Astrocyte (in vitro differentiated cells and primary cell): ENCODE results near the gene CDKAL1. TPM values are rescaled to one million over a fixed set of nuclear protein-coding genes. Genes with fewer than 3 reads are reported as not detected.

Experiments used
- DNase-seq: peaks from one replicate; pipeline ENCODE4 v3.0.0-alpha.2; 2010; ENCODE audit warnings: low read depth
- FAIRE-seq: peaks from 2 replicates; lab custom pipeline; 2011; peaks lifted over from hg19 to GRCh38; lab: Jason Lieb, UNC
- H2AFZ ChIP-seq: 2 replicates; pipeline ENCODE4 v1.6.0; 2012; ENCODE audit warnings: low read depth, low read length, inconsistent platforms
- H3K27ac ChIP-seq: 2 replicates; pipeline ENCODE4 v1.5.1; 2011; ENCODE audit warnings: low read depth, low read length, inconsistent platforms
- H3K27me3 ChIP-seq: 2 replicates; pipeline ENCODE4 v1.6.0; 2011; ENCODE audit warnings: low read length, inconsistent platforms; ENCODE audit not compliant: insufficient read depth
- H3K36me3 ChIP-seq: 2 replicates; pipeline ENCODE4 v1.5.1; 2011; ENCODE audit warnings: low read length, inconsistent platforms; ENCODE audit not compliant: insufficient read depth
- H3K4me1 ChIP-seq: 2 replicates; pipeline ENCODE4 v1.5.1; 2011; ENCODE audit warnings: low read length, inconsistent platforms; ENCODE audit not compliant: insufficient read depth
- H3K4me2 ChIP-seq: 2 replicates; pipeline ENCODE4 v1.6.0; 2012; ENCODE audit warnings: low read length, inconsistent platforms
- H3K4me3 ChIP-seq: 2 replicates; pipeline ENCODE4 v1.5.1; 2011; ENCODE audit warnings: low read depth, mild to moderate bottlenecking, low read length, inconsistent platforms; ENCODE audit not compliant: insufficient read depth
- H3K79me2 ChIP-seq: 2 replicates; pipeline ENCODE4 v1.6.0; 2012; ENCODE audit warnings: mild to moderate bottlenecking, low read length, inconsistent platforms; ENCODE audit not compliant: insufficient read depth
- H3K9ac ChIP-seq: 2 replicates; pipeline ENCODE4 v1.6.0; 2012; ENCODE audit warnings: mild to moderate bottlenecking, low read length, inconsistent platforms
- H3K9me3 ChIP-seq: 2 replicates; pipeline ENCODE4 v1.5.1; 2012; ENCODE audit warnings: low read depth, mild to moderate bottlenecking, low read length, inconsistent platforms; ENCODE audit not compliant: insufficient read depth
- H4K20me1 ChIP-seq: 2 replicates; pipeline ENCODE4 v1.6.0; 2012; ENCODE audit warnings: low read length, inconsistent platforms; ENCODE audit not compliant: insufficient read depth
- H3K27ac Mint-ChIP-seq: one replicate; pipeline ENCODE4 v1.8.0; 2021; ENCODE audit warnings: mild to moderate bottlenecking, mixed read lengths; ENCODE audit not compliant: unreplicated experiment
- H3K27me3 Mint-ChIP-seq: one replicate; pipeline ENCODE4 v1.8.0; 2021; ENCODE audit warnings: low read depth, mixed read lengths; ENCODE audit not compliant: unreplicated experiment
- H3K36me3 Mint-ChIP-seq: one replicate; pipeline ENCODE4 v1.8.0; 2021; ENCODE audit warnings: low read depth, mixed read lengths; ENCODE audit not compliant: unreplicated experiment
- H3K4me1 Mint-ChIP-seq: one replicate; pipeline ENCODE4 v1.8.0; 2021; ENCODE audit warnings: low read depth, mixed read lengths; ENCODE audit not compliant: unreplicated experiment
- H3K4me3 Mint-ChIP-seq: one replicate; pipeline ENCODE4 v1.8.0; 2021; ENCODE audit warnings: mild to moderate bottlenecking, moderate library complexity, mixed read lengths; ENCODE audit not compliant: unreplicated experiment
- H3K9me3 Mint-ChIP-seq: one replicate; pipeline ENCODE4 v1.8.0; 2021; ENCODE audit warnings: mild to moderate bottlenecking, mixed read lengths; ENCODE audit not compliant: unreplicated experiment
- CTCF ChIP-seq: IDR thresholded peaks from 2 replicates; pipeline ENCODE4 v1.5.1; 2011; ENCODE audit warnings: low read depth, mild to moderate bottlenecking, inconsistent platforms, low read length, moderate library complexity; ENCODE audit not compliant: insufficient read depth
- EZH2 ChIP-seq: IDR thresholded peaks from 2 replicates; pipeline ENCODE4 v1.6.1; 2012; ENCODE audit warnings: mild to moderate bottlenecking, low read length, inconsistent platforms; ENCODE audit not compliant: insufficient read depth
- total RNA-seq: library from RNA; stranded (reverse); gene quantifications from 2 replicates; pipeline ENCODE4 v1.2.1, GENCODE V29; 2021

The CDKAL1 gene
- total RNA-seq, 1 donor from 2014 or later: 13.7 TPM

- Mint-ChIP-seq H3K4me1 (no peaks in the 10 kb centered on the region), H3K27me3 (no peaks in the 10 kb centered on the region)
Measured at GRCh38 chr6:20983961-20984360, 449.7 kb downstream of the CDKAL1 start.

GRCh38 chr6:20985821-20986220, 451.6 kb downstream of the CDKAL1 start:
- H3K27ac Mint-ChIP-seq: no peak overlapping the region
- Histone ChIP-seq H3K9ac (no peak overlapping the region), H2AFZ (no peak overlapping the region), H3K4me1 (no peaks in the 10 kb centered on the region), H3K4me3 (no peak overlapping the region), H3K27me3 (no peaks in the 10 kb centered on the region), H3K9me3 (peaks cover 3% of the 10 kb centered on the region), H4K20me1 (no peaks in the 10 kb centered on the region), H3K4me2 (no peak overlapping the region), H3K36me3 (no peaks in the 10 kb centered on the region), H3K79me2 (no peaks in the 10 kb centered on the region), H3K27ac (no peak overlapping the region)
- H3K27me3 Mint-ChIP-seq: no peaks in the 10 kb centered on the region
- no peaks in the 10 kb centered on the region for H3K36me3 Mint-ChIP-seq
- DNase-seq (no peak), FAIRE-seq (no peak)
- no peak for TF ChIP-seq CTCF
- no peak for TF ChIP-seq EZH2
- no peaks in the 10 kb centered on the region for H3K4me1 Mint-ChIP-seq
- H3K9me3 Mint-ChIP-seq: no peaks in the 10 kb centered on the region
- no peak overlapping the region for H3K4me3 Mint-ChIP-seq

More at GRCh38 chr6:20983961-20984360, 449.7 kb downstream of the CDKAL1 start:
- H3K4me3 ChIP-seq: no peak overlapping the region
- H3K9me3 ChIP-seq: peaks cover 3% of the 10 kb centered on the region
- FAIRE-seq (no peak), DNase-seq (no peak)
- no peak overlapping the region for H3K4me3 Mint-ChIP-seq
- no peaks in the 10 kb centered on the region for H4K20me1 ChIP-seq
- no peaks in the 10 kb centered on the region for H3K4me1 ChIP-seq
- no peak for TF ChIP-seq EZH2
- TF ChIP-seq CTCF: no peak
- no peaks in the 10 kb centered on the region for H3K79me2 ChIP-seq
- no peak overlapping the region for H3K27ac ChIP-seq
- H3K36me3 Mint-ChIP-seq: no peaks in the 10 kb centered on the region
- no peak overlapping the region for H3K9ac ChIP-seq
- H3K36me3 ChIP-seq: no peaks in the 10 kb centered on the region
- H3K27ac Mint-ChIP-seq: no peak overlapping the region
- no peaks in the 10 kb centered on the region for H3K27me3 ChIP-seq
- no peaks in the 10 kb centered on the region for H3K9me3 Mint-ChIP-seq
- H2AFZ ChIP-seq: no peak overlapping the region
- no peak overlapping the region for H3K4me2 ChIP-seq

- TF ChIP-seq EZH2 (no peak), CTCF (no peak)
- no peaks in the 10 kb centered on the region for H3K4me1 ChIP-seq
- FAIRE-seq (no peak), DNase-seq (no peak)
- no peaks in the 10 kb centered on the region for H3K79me2 ChIP-seq
- no peak overlapping the region for H2AFZ ChIP-seq
- Mint-ChIP-seq H3K4me3 (no peak overlapping the region), H3K36me3 (peaks cover 2% of the 10 kb centered on the region), H3K9me3 (no peaks in the 10 kb centered on the region), H3K27me3 (no peaks in the 10 kb centered on the region), H3K27ac (no peak overlapping the region), H3K4me1 (no peaks in the 10 kb centered on the region)
- no peaks in the 10 kb centered on the region for H3K27me3 ChIP-seq
- no peaks in the 10 kb centered on the region for H3K9me3 ChIP-seq
- no peak overlapping the region for H3K4me2 ChIP-seq
- no peaks in the 10 kb centered on the region for H3K36me3 ChIP-seq
- no peak overlapping the region for H3K27ac ChIP-seq
- H4K20me1 ChIP-seq: no peaks in the 10 kb centered on the region
- H3K9ac ChIP-seq: no peak overlapping the region
- H3K4me3 ChIP-seq: no peak overlapping the region
Measured at GRCh38 chr6:20991910-20992309, 457.7 kb downstream of the CDKAL1 start.
